Stimulated activated naive B cell treated with anti-CD40 and anti-IgM and Interleukin-4, amounts not matched to agents 10 μg/mL and 1 μg/mL and 100 μg/mL, for 72 hours (primary cell): Measurements from ENCODE around the gene TMEM131L.
"Not testable (repeated sequence)": the region's sequence is repeated elsewhere in the genome, so short reads cannot be mapped to it uniquely, and the experiment has no call there.

Experiments used
- ATAC-seq, 2 donors: fragments of 150-1000 bp; cut with Tn5 transposase; replicated peaks; 2 replicates each; pipeline ENCODE4 v1.10.0; 2021; ENCODE audit warnings: moderate library complexity in 1 of 2
- DNase-seq: peaks from one replicate; pipeline ENCODE4 v3.0.0; 2021
- H3K27ac Mint-ChIP-seq: one replicate; pipeline ENCODE4 v1.8.0; 2022; ENCODE audit warnings: mild to moderate bottlenecking, mixed read lengths
- H3K27me3 Mint-ChIP-seq, 2 donors: one replicate each; pipeline ENCODE4 v1.8.0; 2022; ENCODE audit warnings: mixed read lengths in 2 of 2
- H3K36me3 Mint-ChIP-seq, 2 donors: one replicate each; pipeline ENCODE4 v1.8.0; 2022; ENCODE audit warnings: mixed read lengths in 2 of 2, mild to moderate bottlenecking in 1 of 2
- H3K4me1 Mint-ChIP-seq, 2 donors: one replicate each; pipeline ENCODE4 v1.8.0; 2022; ENCODE audit warnings: mixed read lengths in 2 of 2, mild to moderate bottlenecking in 1 of 2
- H3K4me3 Mint-ChIP-seq, 2 donors: one replicate each; pipeline ENCODE4 v1.8.0; 2022; ENCODE audit warnings: mild to moderate bottlenecking in 2 of 2, mixed read lengths in 2 of 2, moderate library complexity in 1 of 2
- H3K9me3 Mint-ChIP-seq, 2 donors: one replicate each; pipeline ENCODE4 v1.8.0; 2022; ENCODE audit warnings: mixed read lengths in 2 of 2, mild to moderate bottlenecking in 1 of 2

The TMEM131L gene

GRCh38 chr4:153466081-153466948, at the start of gene TMEM131L:
Gene TMEM131L, plus strand, starts transcription at chr4:153466360. Its CDS starts 38 bp downstream, at chr4:153466398.
- H3K4me3 Mint-ChIP-seq: peak within 1 kb of the TSS; percentile 96 to 98
- no peaks in the 10 kb centered on the region for H3K27me3 Mint-ChIP-seq
- H3K4me1 Mint-ChIP-seq: peaks cover 33 to 57% of the 10 kb centered on the region in 2 donors
- peaks cover 32 to 36% of the 10 kb centered on the region in 2 donors for H3K36me3 Mint-ChIP-seq
- peak within 1 kb of the TSS; percentile 96 for H3K27ac Mint-ChIP-seq
- DNase-seq: peak; percentile 51
- H3K9me3 Mint-ChIP-seq: no peaks in the 10 kb centered on the region
- ATAC-seq: peak; percentile 60 to 64

GRCh38 chr4:153416456-153416855, 49.7 kb upstream of the TMEM131L start:
- not testable (repeated sequence) for H3K27me3 Mint-ChIP-seq, H3K36me3 Mint-ChIP-seq, H3K27ac Mint-ChIP-seq, ATAC-seq, H3K9me3 Mint-ChIP-seq, DNase-seq, H3K4me3 Mint-ChIP-seq
- H3K4me1 Mint-ChIP-seq: peaks cover 9 to 12% of the 10 kb centered on the region in 2 donors

GRCh38 chr4:153418121-153418520, 48.0 kb upstream of the TMEM131L start:
- no peak overlapping the region for H3K27ac Mint-ChIP-seq

GRCh38 chr4:153418558-153418957, 47.6 kb upstream of the TMEM131L start:
- peaks cover 10 to 12% of the 10 kb centered on the region in 2 donors for H3K4me1 Mint-ChIP-seq
- no peak overlapping the region for H3K4me3 Mint-ChIP-seq
- no peak overlapping the region for H3K27ac Mint-ChIP-seq
- no peak for DNase-seq
- peaks cover 0 to 5% of the 10 kb centered on the region in 2 donors for H3K9me3 Mint-ChIP-seq
- ATAC-seq: no peak
- no peaks in the 10 kb centered on the region for H3K27me3 Mint-ChIP-seq
- H3K36me3 Mint-ChIP-seq: peaks cover 0 to 6% of the 10 kb centered on the region in 2 donors

More at GRCh38 chr4:153418121-153418520, 48.0 kb upstream of the TMEM131L start:
- H3K27me3 Mint-ChIP-seq: no peaks in the 10 kb centered on the region
- DNase-seq (no peak), ATAC-seq (no peak)
- peaks cover 0 to 5% of the 10 kb centered on the region in 2 donors for H3K9me3 Mint-ChIP-seq
- H3K4me1 Mint-ChIP-seq: peaks cover 10 to 12% of the 10 kb centered on the region in 2 donors
- H3K36me3 Mint-ChIP-seq: peaks cover 0 to 6% of the 10 kb centered on the region in 2 donors
- H3K4me3 Mint-ChIP-seq: no peak overlapping the region

- Mint-ChIP-seq H3K27me3 (no peaks in the 10 kb centered on the region), H3K4me3 (no peak overlapping the region), H3K4me1 (peaks cover 10 to 12% of the 10 kb centered on the region in 2 donors), H3K36me3 (peaks cover 0 to 6% of the 10 kb centered on the region in 2 donors), H3K27ac (no peak overlapping the region), H3K9me3 (peaks cover 0 to 5% of the 10 kb centered on the region in 2 donors)
- ATAC-seq (no peak), DNase-seq (no peak)
Observed at GRCh38 chr4:153419029-153419428, 47.1 kb upstream of the TMEM131L start.

GRCh38 chr4:153419673-153420278, 46.4 kb upstream of the TMEM131L start:
- peak; percentile 44 to 63 for ATAC-seq
- Mint-ChIP-seq H3K4me3 (peak overlapping the region in 1 of 2 donors; percentile 49), H3K36me3 (peaks cover 0 to 6% of the 10 kb centered on the region in 2 donors), H3K4me1 (peaks cover 10 to 12% of the 10 kb centered on the region in 2 donors), H3K9me3 (peaks cover 0 to 5% of the 10 kb centered on the region in 2 donors), H3K27me3 (no peaks in the 10 kb centered on the region), H3K27ac (peak overlapping the region; percentile 86)
- no peak for DNase-seq

- peaks cover 10 to 12% of the 10 kb centered on the region in 2 donors for H3K4me1 Mint-ChIP-seq
- no peak overlapping the region for H3K4me3 Mint-ChIP-seq
- no peak overlapping the region for H3K27ac Mint-ChIP-seq
- ATAC-seq: no peak
- DNase-seq: no peak
- H3K9me3 Mint-ChIP-seq: peaks cover 0 to 5% of the 10 kb centered on the region in 2 donors
- peaks cover 0 to 6% of the 10 kb centered on the region in 2 donors for H3K36me3 Mint-ChIP-seq
- H3K27me3 Mint-ChIP-seq: no peaks in the 10 kb centered on the region
Observed at GRCh38 chr4:153420361-153420760, 45.8 kb upstream of the TMEM131L start.

GRCh38 chr4:153421941-153422340, 44.2 kb upstream of the TMEM131L start:
- peaks cover 0 to 6% of the 10 kb centered on the region in 2 donors for H3K36me3 Mint-ChIP-seq
- H3K4me3 Mint-ChIP-seq: no peak overlapping the region
- H3K27ac Mint-ChIP-seq: no peak overlapping the region
- no peak for ATAC-seq
- peaks cover 10 to 20% of the 10 kb centered on the region in 2 donors for H3K4me1 Mint-ChIP-seq
- no peak for DNase-seq
- H3K9me3 Mint-ChIP-seq: peaks cover 0 to 5% of the 10 kb centered on the region in 2 donors
- H3K27me3 Mint-ChIP-seq: no peaks in the 10 kb centered on the region

GRCh38 chr4:153426207-153426885, 39.8 kb upstream of the TMEM131L start:
- H3K4me1 Mint-ChIP-seq: peaks cover 24 to 47% of the 10 kb centered on the region in 2 donors
- H3K4me3 Mint-ChIP-seq: no peak overlapping the region
- peak overlapping the region; percentile 20 for H3K27ac Mint-ChIP-seq
- ATAC-seq (peak; percentile 79 to 83), DNase-seq (no peak)
- H3K27me3 Mint-ChIP-seq: no peaks in the 10 kb centered on the region
- H3K9me3 Mint-ChIP-seq: no peaks in the 10 kb centered on the region
- H3K36me3 Mint-ChIP-seq: no peaks in the 10 kb centered on the region

GRCh38 chr4:153427363-153428071, 38.6 kb upstream of the TMEM131L start:
- peak overlapping the region; percentile 7 for H3K27ac Mint-ChIP-seq
- H3K4me3 Mint-ChIP-seq: no peak overlapping the region
- no peaks in the 10 kb centered on the region for H3K36me3 Mint-ChIP-seq
- ATAC-seq (no peak), DNase-seq (no peak)
- peaks cover 24 to 52% of the 10 kb centered on the region in 2 donors for H3K4me1 Mint-ChIP-seq
- H3K27me3 Mint-ChIP-seq: no peaks in the 10 kb centered on the region
- no peaks in the 10 kb centered on the region for H3K9me3 Mint-ChIP-seq

- H3K27me3 Mint-ChIP-seq: no peaks in the 10 kb centered on the region
- DNase-seq: no peak
- H3K36me3 Mint-ChIP-seq: no peaks in the 10 kb centered on the region
- no peak overlapping the region for H3K4me3 Mint-ChIP-seq
- no peak for ATAC-seq
- H3K27ac Mint-ChIP-seq: no peak overlapping the region
- no peaks in the 10 kb centered on the region for H3K9me3 Mint-ChIP-seq
- peaks cover 28 to 62% of the 10 kb centered on the region in 2 donors for H3K4me1 Mint-ChIP-seq
Observed at GRCh38 chr4:153428941-153429475, 37.2 kb upstream of the TMEM131L start.

GRCh38 chr4:153432965-153433753, 33.0 kb upstream of the TMEM131L start:
- peak; percentile 81 for DNase-seq
- H3K27ac Mint-ChIP-seq: peak overlapping the region; percentile 95
- no peaks in the 10 kb centered on the region for H3K36me3 Mint-ChIP-seq
- peak; percentile 88 to 95 for ATAC-seq
- H3K27me3 Mint-ChIP-seq: no peaks in the 10 kb centered on the region
- H3K9me3 Mint-ChIP-seq: no peaks in the 10 kb centered on the region
- H3K4me3 Mint-ChIP-seq: peak overlapping the region; percentile 85 to 86
- H3K4me1 Mint-ChIP-seq: peaks cover 37 to 77% of the 10 kb centered on the region in 2 donors

- peak overlapping the region; percentile 95 for H3K27ac Mint-ChIP-seq
- no peaks in the 10 kb centered on the region for H3K27me3 Mint-ChIP-seq
- H3K4me1 Mint-ChIP-seq: peaks cover 37 to 77% of the 10 kb centered on the region in 2 donors
- peak overlapping the region; percentile 85 to 86 for H3K4me3 Mint-ChIP-seq
- no peak for DNase-seq
- peak in 1 of 2 donors; percentile 24 for ATAC-seq
- no peaks in the 10 kb centered on the region for H3K36me3 Mint-ChIP-seq
- H3K9me3 Mint-ChIP-seq: no peaks in the 10 kb centered on the region
Observed at GRCh38 chr4:153433754-153434105, 32.4 kb upstream of the TMEM131L start.
